Hair follicular keratinocyte (primary cell): ENCODE measurements around the gene RDH5. TPM values are rescaled to one million over a fixed set of nuclear protein-coding genes. Genes with fewer than 3 reads are reported as not detected.

Experiments used
- total RNA-seq: library from RNA; depleted of rRNA; stranded (reverse); fragments of >200 nt; gene quantifications from 2 replicates; pipeline ENCODE4 v1.2.3, GENCODE V29; 2015

The RDH5 gene
- total RNA-seq: 2.2 TPM in 1 of 2 replicates, not detected in the other

GRCh38 chr12:55720071-55720564, at the start of gene RDH5:
Gene RDH5 (plus strand): TSS chr12:55720393. CDS start chr12:55721185, 792 bp downstream.

GRCh38 chr12:55707841-55708694, 12.1 kb upstream of the RDH5 start, which contains the start of gene ITGA7:
Gene ITGA7 (minus strand): TSS chr12:55707904. CDS start chr12:55707682, 222 bp downstream.

GRCh38 chr12:55715833-55716581, 4.2 kb upstream of the RDH5 start, which contains the start of gene BLOC1S1:
Gene BLOC1S1 (plus strand): TSS chr12:55716046. CDS start chr12:55716052, 6 bp downstream.

GRCh38 chr12:55728939-55729818, 9.0 kb downstream of the RDH5 start, which contains the start of gene CD63:
Gene CD63 (minus strand): TSS chr12:55729009. CDS start chr12:55728341, 668 bp downstream.

GRCh38 chr12:55742719-55743405, 22.7 kb downstream of the RDH5 start, which contains the start of gene GDF11:
Gene GDF11 (plus strand): TSS chr12:55743122. CDS start chr12:55743317, 195 bp downstream.

Other genes with a start within 250 kb of the RDH5 start
- not detected in 2 replicates for gene OR6C68, start 228.0 kb upstream of the RDH5 start, total RNA-seq
- not detected in 2 replicates for gene OR6C4, start 170.8 kb upstream of the RDH5 start, total RNA-seq
- not detected in 2 replicates for gene OR2AP1, start 147.9 kb upstream of the RDH5 start, total RNA-seq
- gene OR10P1, start 83.5 kb upstream of the RDH5 start, total RNA-seq: not detected in 2 replicates
- 0.08 TPM in 2 replicates for gene ITGA7, start 12.5 kb upstream of the RDH5 start, total RNA-seq
- gene BLOC1S1, start 4.3 kb upstream of the RDH5 start, total RNA-seq: 88.8 and 102 TPM in 2 replicates
- 448 and 661 TPM in 2 replicates for gene CD63, start 8.6 kb downstream of the RDH5 start, total RNA-seq
- 3.0 and 3.8 TPM in 2 replicates for gene GDF11, start 22.7 kb downstream of the RDH5 start, total RNA-seq
- 109 and 122 TPM in 2 replicates for gene SARNP, start 97.3 kb downstream of the RDH5 start, total RNA-seq
- gene ORMDL2, start 97.6 kb downstream of the RDH5 start, total RNA-seq: 47.1 and 59.0 TPM in 2 replicates
- 20.8 and 28.7 TPM in 2 replicates for gene DNAJC14, start 109.2 kb downstream of the RDH5 start, total RNA-seq
- 3.8 and 8.1 TPM in 2 replicates for gene MMP19, start 122.5 kb downstream of the RDH5 start, total RNA-seq
- gene PYM1, start 207.5 kb downstream of the RDH5 start, total RNA-seq: 47.9 and 67.3 TPM in 2 replicates
- gene DGKA, start 210.8 kb downstream of the RDH5 start, total RNA-seq: 157 and 232 TPM in 2 replicates
- 1.8 and 3.4 TPM in 2 replicates for gene PMEL, start 245.6 kb downstream of the RDH5 start, total RNA-seq
- gene CDK2, start 246.4 kb downstream of the RDH5 start, total RNA-seq: 27.1 and 50.3 TPM in 2 replicates